Measurements from ENCODE around the gene SYT6. TPM values are rescaled to one million over a fixed set of nuclear protein-coding genes. Genes with fewer than 3 reads are reported as not detected.
"Not testable (repeated sequence)": the region's sequence is repeated elsewhere in the genome, so short reads cannot be mapped to it uniquely, and the experiment has no call there.

The SYT6 gene
- polyA plus RNA-seq, 4 donors = 0.04 to 0.54 (median 0.18) TPM; not detected in 1

GRCh38 chr1:114079596-114080190 is 74.0 kb downstream of the SYT6 start:
- H3K4me1 ChIP-seq (ENCODE audit: control insufficient read depth in 3 of 3, insufficient read depth in 2 of 3, low read depth in 1 of 3, low read length in 2 of 3) = peaks cover 0 to 3% (median 0%) of the 10 kb centered on the region in 3 donors
- H3K36me3 ChIP-seq (ENCODE audit: control insufficient read depth in 3 of 3, insufficient read depth in 2 of 3, low read depth in 1 of 3, low read length in 3 of 3) = no peaks in the 10 kb centered on the region
- H3K4me3 ChIP-seq (ENCODE audit: low read depth in 1 of 3, low read length in 3 of 3) = no peak overlapping the region
- H3K9me3 ChIP-seq (ENCODE audit: control insufficient read depth in 2 of 2, insufficient read depth in 1 of 2, low read depth in 1 of 2, low read length in 1 of 2) = no peaks in the 10 kb centered on the region
- no peak for FAIRE-seq
- WGBS, 3 donors = 88 to 91% (median 91%) methylated on average over 5 of the region's 5 CpGs
- DNase-seq = no peak
- H3K27ac ChIP-seq (ENCODE audit: low read depth in 1 of 3, low read length in 2 of 3) = no peak overlapping the region
- no peaks in the 10 kb centered on the region for H3K27me3 ChIP-seq (ENCODE audit: control insufficient read depth in 3 of 3, insufficient read depth in 3 of 3, low read length in 3 of 3)

- DNase-seq = no peak
- H3K4me3 ChIP-seq (ENCODE audit: low read depth in 1 of 3, low read length in 3 of 3) = no peak overlapping the region
- no peaks in the 10 kb centered on the region for H3K36me3 ChIP-seq (ENCODE audit: control insufficient read depth in 3 of 3, insufficient read depth in 2 of 3, low read depth in 1 of 3, low read length in 3 of 3)
- no peaks in the 10 kb centered on the region for H3K27me3 ChIP-seq (ENCODE audit: control insufficient read depth in 3 of 3, insufficient read depth in 3 of 3, low read length in 3 of 3)
- no peak for FAIRE-seq
- peaks cover 0 to 3% (median 0%) of the 10 kb centered on the region in 3 donors for H3K4me1 ChIP-seq (ENCODE audit: control insufficient read depth in 3 of 3, insufficient read depth in 2 of 3, low read depth in 1 of 3, low read length in 2 of 3)
- H3K27ac ChIP-seq (ENCODE audit: low read depth in 1 of 3, low read length in 2 of 3) = no peak overlapping the region
- no peaks in the 10 kb centered on the region for H3K9me3 ChIP-seq (ENCODE audit: control insufficient read depth in 2 of 2, insufficient read depth in 1 of 2, low read depth in 1 of 2, low read length in 1 of 2)
- WGBS, 3 donors = 64 to 67% (median 65%) methylated on average over 4 of the region's 4 CpGs
Observed at GRCh38 chr1:114078116-114078515, 75.6 kb downstream of the SYT6 start.

- Histone ChIP-seq H3K36me3 (ENCODE audit: control insufficient read depth in 3 of 3, insufficient read depth in 2 of 3, low read depth in 1 of 3, low read length in 3 of 3) (no peaks in the 10 kb centered on the region), H3K27me3 (ENCODE audit: control insufficient read depth in 3 of 3, insufficient read depth in 3 of 3, low read length in 3 of 3) (no peaks in the 10 kb centered on the region), H3K4me3 (ENCODE audit: low read depth in 1 of 3, low read length in 3 of 3) (no peak overlapping the region), H3K27ac (ENCODE audit: low read depth in 1 of 3, low read length in 2 of 3) (no peak overlapping the region), H3K9me3 (ENCODE audit: control insufficient read depth in 2 of 2, insufficient read depth in 1 of 2, low read depth in 1 of 2, low read length in 1 of 2) (peaks cover 0 to 8% of the 10 kb centered on the region in 2 donors), H3K4me1 (ENCODE audit: control insufficient read depth in 3 of 3, insufficient read depth in 2 of 3, low read depth in 1 of 3, low read length in 2 of 3) (peaks cover 0 to 3% (median 0%) of the 10 kb centered on the region in 3 donors)
- FAIRE-seq (no peak), DNase-seq (no peak)
- 78 to 81% (median 79%) methylated on average over 3 of the region's 3 CpGs for WGBS, 3 donors
Observed at GRCh38 chr1:114077188-114077587, 76.5 kb downstream of the SYT6 start.

- Histone ChIP-seq H3K36me3 (ENCODE audit: control insufficient read depth in 3 of 3, insufficient read depth in 2 of 3, low read depth in 1 of 3, low read length in 3 of 3) (no peaks in the 10 kb centered on the region), H3K4me3 (ENCODE audit: low read depth in 1 of 3, low read length in 3 of 3) (no peak overlapping the region), H3K4me1 (ENCODE audit: control insufficient read depth in 3 of 3, insufficient read depth in 2 of 3, low read depth in 1 of 3, low read length in 2 of 3) (no peaks in the 10 kb centered on the region), H3K27me3 (ENCODE audit: control insufficient read depth in 3 of 3, insufficient read depth in 3 of 3, low read length in 3 of 3) (no peaks in the 10 kb centered on the region), H3K27ac (ENCODE audit: low read depth in 1 of 3, low read length in 2 of 3) (no peak overlapping the region), H3K9me3 (ENCODE audit: control insufficient read depth in 2 of 2, insufficient read depth in 1 of 2, low read depth in 1 of 2, low read length in 1 of 2) (peaks cover 0 to 13% of the 10 kb centered on the region in 2 donors)
- DNase-seq (no peak), FAIRE-seq (no peak)
- WGBS, 3 donors = 47 to 63% (median 61%) methylated on average over 4 of the region's 4 CpGs
Observed at GRCh38 chr1:114076308-114076707, 77.4 kb downstream of the SYT6 start.

- WGBS, 3 donors = 47 to 64% (median 56%) methylated on average over 4 of the region's 4 CpGs
- Histone ChIP-seq H3K27ac (ENCODE audit: low read depth in 1 of 3, low read length in 2 of 3) (no peak overlapping the region), H3K9me3 (ENCODE audit: control insufficient read depth in 2 of 2, insufficient read depth in 1 of 2, low read depth in 1 of 2, low read length in 1 of 2) (peaks cover 0 to 13% of the 10 kb centered on the region in 2 donors), H3K4me1 (ENCODE audit: control insufficient read depth in 3 of 3, insufficient read depth in 2 of 3, low read depth in 1 of 3, low read length in 2 of 3) (no peaks in the 10 kb centered on the region), H3K27me3 (ENCODE audit: control insufficient read depth in 3 of 3, insufficient read depth in 3 of 3, low read length in 3 of 3) (no peaks in the 10 kb centered on the region), H3K36me3 (ENCODE audit: control insufficient read depth in 3 of 3, insufficient read depth in 2 of 3, low read depth in 1 of 3, low read length in 3 of 3) (no peaks in the 10 kb centered on the region), H3K4me3 (ENCODE audit: low read depth in 1 of 3, low read length in 3 of 3) (no peak overlapping the region)
- DNase-seq = no peak
- FAIRE-seq = no peak
Observed at GRCh38 chr1:114075546-114076242, 78.0 kb downstream of the SYT6 start.

GRCh38 chr1:114075105-114075504 is 78.6 kb downstream of the SYT6 start:
- 81 to 88% (median 85%) methylated on average over 2 of the region's 2 CpGs for WGBS, 3 donors
- DNase-seq (no peak), FAIRE-seq (no peak)
- no peaks in the 10 kb centered on the region for H3K4me1 ChIP-seq (ENCODE audit: control insufficient read depth in 3 of 3, insufficient read depth in 2 of 3, low read depth in 1 of 3, low read length in 2 of 3)
- H3K27ac ChIP-seq (ENCODE audit: low read depth in 1 of 3, low read length in 2 of 3) = no peak overlapping the region
- H3K27me3 ChIP-seq (ENCODE audit: control insufficient read depth in 3 of 3, insufficient read depth in 3 of 3, low read length in 3 of 3) = no peaks in the 10 kb centered on the region
- peaks cover 0 to 13% of the 10 kb centered on the region in 2 donors for H3K9me3 ChIP-seq (ENCODE audit: control insufficient read depth in 2 of 2, insufficient read depth in 1 of 2, low read depth in 1 of 2, low read length in 1 of 2)
- no peak overlapping the region for H3K4me3 ChIP-seq (ENCODE audit: low read depth in 1 of 3, low read length in 3 of 3)
- no peaks in the 10 kb centered on the region for H3K36me3 ChIP-seq (ENCODE audit: control insufficient read depth in 3 of 3, insufficient read depth in 2 of 3, low read depth in 1 of 3, low read length in 3 of 3)

- H3K27ac ChIP-seq (ENCODE audit: low read depth in 1 of 3, low read length in 2 of 3) = no peak overlapping the region
- H3K27me3 ChIP-seq (ENCODE audit: control insufficient read depth in 3 of 3, insufficient read depth in 3 of 3, low read length in 3 of 3) = no peaks in the 10 kb centered on the region
- H3K9me3 ChIP-seq (ENCODE audit: control insufficient read depth in 2 of 2, insufficient read depth in 1 of 2, low read depth in 1 of 2, low read length in 1 of 2) = peaks cover 0 to 13% of the 10 kb centered on the region in 2 donors
- H3K4me3 ChIP-seq (ENCODE audit: low read depth in 1 of 3, low read length in 3 of 3) = no peak overlapping the region
- no peak for FAIRE-seq
- no peaks in the 10 kb centered on the region for H3K4me1 ChIP-seq (ENCODE audit: control insufficient read depth in 3 of 3, insufficient read depth in 2 of 3, low read depth in 1 of 3, low read length in 2 of 3)
- DNase-seq = no peak
- no peaks in the 10 kb centered on the region for H3K36me3 ChIP-seq (ENCODE audit: control insufficient read depth in 3 of 3, insufficient read depth in 2 of 3, low read depth in 1 of 3, low read length in 3 of 3)
Observed at GRCh38 chr1:114072246-114072645, 81.4 kb downstream of the SYT6 start.

GRCh38 chr1:114069762-114070161 is 83.9 kb downstream of the SYT6 start:
- H3K4me1 ChIP-seq (ENCODE audit: control insufficient read depth in 3 of 3, insufficient read depth in 2 of 3, low read depth in 1 of 3, low read length in 2 of 3); H3K4me3 ChIP-seq (ENCODE audit: low read depth in 1 of 3, low read length in 3 of 3); H3K27ac ChIP-seq (ENCODE audit: low read depth in 1 of 3, low read length in 2 of 3); FAIRE-seq; H3K27me3 ChIP-seq (ENCODE audit: control insufficient read depth in 3 of 3, insufficient read depth in 3 of 3, low read length in 3 of 3); DNase-seq; H3K36me3 ChIP-seq (ENCODE audit: control insufficient read depth in 3 of 3, insufficient read depth in 2 of 3, low read depth in 1 of 3, low read length in 3 of 3): not testable (repeated sequence)
- peaks cover 0 to 13% of the 10 kb centered on the region in 2 donors for H3K9me3 ChIP-seq (ENCODE audit: control insufficient read depth in 2 of 2, insufficient read depth in 1 of 2, low read depth in 1 of 2, low read length in 1 of 2)

GRCh38 chr1:114068684-114069083 is 85.0 kb downstream of the SYT6 start:
- not testable (repeated sequence) for DNase-seq; FAIRE-seq; H3K4me1 ChIP-seq (ENCODE audit: control insufficient read depth in 3 of 3, insufficient read depth in 2 of 3, low read depth in 1 of 3, low read length in 2 of 3); H3K4me3 ChIP-seq (ENCODE audit: low read depth in 1 of 3, low read length in 3 of 3); H3K27me3 ChIP-seq (ENCODE audit: control insufficient read depth in 3 of 3, insufficient read depth in 3 of 3, low read length in 3 of 3); H3K36me3 ChIP-seq (ENCODE audit: control insufficient read depth in 3 of 3, insufficient read depth in 2 of 3, low read depth in 1 of 3, low read length in 3 of 3); H3K27ac ChIP-seq (ENCODE audit: low read depth in 1 of 3, low read length in 2 of 3)
- peaks cover 0 to 13% of the 10 kb centered on the region in 2 donors for H3K9me3 ChIP-seq (ENCODE audit: control insufficient read depth in 2 of 2, insufficient read depth in 1 of 2, low read depth in 1 of 2, low read length in 1 of 2)
- 86 to 94% (median 88%) methylated on average over 1 of the region's 1 CpG for WGBS, 3 donors
